GM19035 (cell line): Measurements from ENCODE around the gene STOX2.
"Not testable (repeated sequence)": the region's sequence is repeated elsewhere in the genome, so short reads cannot be mapped to it uniquely, and the experiment has no call there.

Source experiments
- ATAC-seq: cut with Tn5 transposase; IDR thresholded peaks from one replicate; pipeline ENCODE4 v1.9.1; 2021; ENCODE audit not compliant: unreplicated experiment

STOX2 gene

DNA sequence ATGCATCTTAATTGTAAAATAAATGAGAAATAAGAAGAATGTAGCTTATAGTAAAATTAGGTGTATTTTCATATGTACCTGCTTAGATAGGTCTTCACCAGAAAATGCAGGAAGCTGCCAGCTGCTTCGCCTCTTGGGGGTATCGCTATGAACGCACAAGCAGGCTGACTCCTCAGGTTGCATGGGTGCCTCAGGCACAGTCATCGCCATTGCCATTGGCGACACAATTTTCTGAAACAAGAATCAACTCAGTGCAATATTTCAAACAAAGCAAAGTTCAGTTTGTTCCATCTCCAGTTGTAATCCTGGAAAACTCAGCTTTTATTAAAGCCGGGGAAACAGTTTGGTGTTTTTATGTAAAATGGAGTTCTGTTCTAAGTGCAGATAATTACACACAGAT, 29.7 kb downstream of the STOX2 start:
- ATAC-seq, result no peak

DNA sequence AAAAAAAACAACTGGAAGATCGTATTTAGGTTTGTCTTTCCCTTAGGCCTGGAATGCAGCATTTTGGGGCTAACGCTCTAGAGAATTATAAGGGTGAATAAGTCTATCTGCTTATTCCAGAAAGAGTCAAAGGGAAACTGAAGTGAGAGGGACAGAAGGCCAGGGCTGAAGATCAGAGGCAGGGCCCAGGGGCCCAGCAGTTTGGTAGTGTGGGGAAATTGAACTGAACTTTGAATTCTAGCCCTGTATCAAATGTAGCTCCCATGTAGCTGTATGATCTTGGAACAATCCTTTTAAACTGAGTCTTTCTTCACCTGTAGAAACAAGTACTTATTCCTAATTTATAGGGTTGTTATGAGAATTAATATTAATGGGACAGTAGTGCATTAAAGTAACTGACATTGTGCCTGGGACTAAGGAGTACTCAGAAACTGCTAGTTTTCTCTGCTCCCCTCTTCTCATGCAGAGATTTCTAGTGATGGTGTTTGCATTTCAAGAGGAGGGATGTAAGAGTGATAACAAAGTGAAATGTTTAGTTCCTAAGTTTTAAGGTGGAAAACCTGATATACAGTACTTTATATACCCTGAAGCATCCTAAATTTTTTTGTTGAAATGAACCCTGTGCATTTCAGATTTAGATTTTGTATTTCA, 30.4 kb downstream of the STOX2 start:
- no peak for ATAC-seq

DNA sequence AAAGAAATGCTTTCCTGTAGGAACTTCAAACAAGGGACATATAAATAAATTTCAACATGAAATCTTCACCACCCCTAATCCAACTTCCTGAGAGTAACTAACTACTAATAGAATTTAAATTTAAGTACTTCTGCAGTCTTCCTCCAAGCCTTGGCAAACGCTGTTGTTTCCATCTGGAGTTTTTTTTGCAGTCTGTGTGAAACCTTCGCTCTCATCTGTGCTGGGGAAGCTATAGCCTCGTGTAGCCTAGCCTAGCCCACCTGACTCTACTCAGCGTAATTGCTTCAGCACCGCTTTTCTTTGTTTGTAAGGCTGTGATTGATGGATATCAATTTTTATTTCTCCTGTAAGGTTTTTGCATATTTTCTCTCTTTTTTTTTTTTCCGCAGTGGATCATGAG, 30.9 kb downstream of the STOX2 start:
- ATAC-seq, result no peak

DNA sequence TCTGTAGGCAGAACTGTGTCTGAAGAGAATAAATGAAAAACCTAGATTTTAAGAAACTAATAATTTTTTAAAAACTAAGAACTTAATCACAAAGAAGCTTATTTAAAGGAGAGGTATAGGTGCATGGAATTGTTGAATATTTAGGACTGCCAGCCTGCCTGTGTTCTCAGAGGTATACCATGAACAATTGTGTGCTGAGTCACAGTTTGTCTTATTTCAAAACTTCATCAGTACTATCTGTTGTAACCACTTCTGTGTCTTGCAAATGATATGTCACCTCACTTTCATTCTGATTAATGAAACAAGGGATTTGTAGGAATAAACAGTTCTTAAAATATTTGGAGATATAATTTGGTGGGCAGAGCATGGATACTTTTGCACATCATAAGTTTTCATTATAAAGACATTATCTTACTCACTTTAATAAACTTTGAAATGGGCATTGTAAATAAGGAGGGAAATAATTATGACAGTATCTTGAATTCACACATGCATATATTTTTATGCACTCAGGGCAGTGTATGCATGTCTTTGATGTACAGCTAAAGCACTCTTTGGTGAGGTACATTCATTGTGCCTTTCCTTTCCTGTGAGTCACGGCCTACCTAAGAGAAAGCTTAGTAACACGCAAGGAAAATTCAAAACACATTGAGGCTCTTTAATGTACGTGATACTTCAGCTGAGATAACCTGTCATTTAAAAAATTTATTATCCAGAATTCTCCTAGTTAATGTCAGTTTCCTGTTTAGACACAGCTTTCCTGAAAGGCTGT, 31.7 kb downstream of the STOX2 start:
- ATAC-seq, result no peak

DNA sequence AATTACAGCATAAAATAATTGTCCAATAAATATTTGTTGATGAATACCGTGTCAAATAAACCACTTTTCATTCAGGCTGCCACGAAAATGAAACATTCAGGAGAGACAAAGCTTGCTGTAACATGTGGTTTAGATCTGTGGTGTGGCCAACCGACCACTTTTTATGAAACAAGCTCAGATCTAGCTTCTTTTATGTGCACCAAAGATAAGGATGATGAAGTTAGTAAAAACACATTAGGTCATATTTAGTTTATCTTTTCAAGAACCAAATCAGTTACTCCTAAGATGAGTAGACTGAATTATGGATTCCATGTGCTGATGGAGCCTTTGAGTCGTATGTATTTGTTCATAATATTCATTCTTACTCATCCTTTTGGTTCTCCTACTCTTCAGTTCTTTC, 35.8 kb downstream of the STOX2 start:
- ATAC-seq, result no peak

DNA sequence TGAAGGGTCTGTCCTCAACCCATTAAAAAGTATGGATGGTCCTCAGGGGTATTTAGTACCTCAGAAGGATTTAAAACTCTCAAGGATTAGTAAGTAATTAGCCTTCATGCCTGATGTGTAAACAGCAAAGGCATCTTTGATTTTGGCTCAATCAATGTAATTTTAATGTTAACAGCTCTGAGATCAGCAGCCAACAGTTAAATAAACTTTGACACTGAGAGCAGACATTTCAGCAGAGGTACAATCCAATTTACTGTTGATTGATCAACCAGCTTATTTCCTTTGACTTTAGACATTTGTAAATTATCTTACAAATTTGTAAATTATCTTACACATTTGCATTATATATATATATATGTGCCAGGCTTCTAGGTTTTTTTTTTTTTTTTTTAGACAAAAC, 36.9 kb downstream of the STOX2 start:
- no peak for ATAC-seq

DNA sequence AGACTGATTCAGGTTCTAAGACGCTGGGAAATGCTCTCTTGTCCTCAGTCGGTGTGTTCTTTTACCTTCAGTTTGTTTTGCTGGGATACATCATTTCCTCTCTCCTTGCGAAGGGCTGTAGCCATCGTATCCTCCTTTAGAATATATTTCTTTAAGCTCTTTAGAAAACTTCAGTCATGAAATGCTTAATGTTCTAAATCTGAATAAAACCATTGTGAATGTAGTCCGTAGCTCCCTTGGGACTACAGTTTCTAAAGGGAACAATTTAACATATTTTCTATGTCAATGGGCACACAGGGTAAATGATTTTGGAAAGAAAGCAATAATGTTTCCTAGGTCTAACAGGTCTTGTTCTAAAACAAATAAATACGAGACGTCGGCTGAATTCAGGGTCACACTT, 40.6 kb downstream of the STOX2 start:
- ATAC-seq, result no peak

DNA sequence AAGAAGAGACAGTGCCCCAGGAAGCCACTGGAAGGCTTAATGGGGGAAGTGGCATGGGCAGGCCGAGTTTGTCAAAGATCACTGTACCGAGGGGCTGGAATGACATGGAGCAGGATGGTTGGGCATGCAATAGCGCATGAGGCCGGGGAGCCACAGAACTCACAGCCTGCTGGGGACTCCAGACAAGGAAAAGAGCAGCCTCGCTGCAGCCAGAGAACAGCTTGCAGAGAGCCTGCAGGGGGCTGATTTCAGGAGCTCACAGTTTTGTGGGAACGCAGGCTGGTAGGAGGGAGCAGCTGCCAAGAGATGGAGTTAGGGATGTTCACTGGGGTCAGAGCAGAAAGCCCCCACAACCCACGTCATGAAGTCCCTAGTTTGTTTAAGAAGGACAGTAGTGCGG, 45.4 kb downstream of the STOX2 start:
- no peak for ATAC-seq

DNA sequence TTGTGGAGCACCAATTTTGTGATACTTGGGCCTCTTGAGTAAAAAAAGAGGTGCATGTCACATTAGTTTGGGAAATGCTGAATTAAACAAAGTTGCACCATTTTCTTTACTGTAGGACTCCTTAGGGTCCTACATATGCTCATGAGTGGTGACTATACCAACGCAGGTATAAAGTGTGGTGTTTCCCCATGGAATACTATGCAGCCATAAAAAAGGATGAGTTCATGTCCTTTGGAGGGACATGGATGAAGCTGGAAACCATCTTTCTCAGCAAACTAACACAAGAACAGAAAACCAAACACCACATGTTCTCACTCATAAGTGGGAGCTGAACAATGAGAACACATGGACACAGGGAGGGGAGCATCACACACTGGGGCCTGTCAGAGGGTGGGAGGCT, 47.5 kb downstream of the STOX2 start:
- not testable (repeated sequence) for ATAC-seq

DNA sequence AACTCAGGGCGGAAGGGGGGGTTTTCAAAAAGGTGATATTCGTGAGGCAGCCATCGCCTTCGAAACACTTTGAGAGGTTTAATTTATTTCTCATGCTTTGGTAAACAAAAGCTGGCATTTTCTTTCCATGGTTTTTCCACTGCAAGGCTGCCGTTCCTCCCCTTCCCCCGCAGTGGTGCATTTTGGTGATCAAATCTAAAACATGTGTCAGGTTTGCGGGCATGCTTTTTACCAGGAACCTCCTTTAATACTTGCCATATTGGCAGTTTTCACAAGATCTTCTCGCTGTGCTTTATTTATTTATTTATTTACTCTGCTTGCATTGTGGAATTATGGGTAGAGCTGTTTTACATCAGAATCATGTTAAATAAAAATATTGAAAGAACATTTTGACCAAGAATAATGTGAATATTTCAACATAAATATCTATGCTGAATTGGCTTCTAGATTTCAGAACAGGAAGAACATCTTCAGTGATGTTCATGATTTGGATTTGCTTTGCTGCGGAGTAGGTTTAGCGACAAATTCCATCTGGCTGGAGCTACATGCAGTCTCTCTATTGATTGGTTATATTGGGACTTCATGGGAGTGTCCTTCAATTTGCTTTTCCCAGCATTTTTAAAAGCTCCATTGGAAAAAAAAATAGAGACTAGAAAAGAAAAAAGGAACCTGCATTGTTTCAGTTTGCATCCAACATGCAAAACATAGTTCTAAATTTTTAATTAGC, 54.4 kb downstream of the STOX2 start:
- ATAC-seq, result no peak

DNA sequence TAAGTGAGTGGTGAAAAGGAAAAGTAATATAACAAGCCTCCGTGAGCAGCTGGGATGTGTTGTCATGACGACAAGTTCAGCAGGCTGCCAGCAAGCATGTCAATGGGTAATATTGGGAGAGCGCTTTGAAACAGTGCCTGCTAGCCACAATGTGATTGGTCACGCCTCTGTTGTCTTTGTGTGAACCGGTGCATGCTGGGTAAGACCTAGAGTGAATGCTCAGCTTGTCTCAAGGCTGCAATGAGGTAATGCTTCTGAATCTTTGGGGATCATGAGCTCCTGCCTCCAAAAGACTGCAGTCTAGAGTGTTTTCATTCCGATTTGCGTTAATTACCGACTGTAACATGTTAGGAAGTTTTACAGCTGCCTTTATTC, 54.9 kb downstream of the STOX2 start:
- no peak for ATAC-seq

DNA sequence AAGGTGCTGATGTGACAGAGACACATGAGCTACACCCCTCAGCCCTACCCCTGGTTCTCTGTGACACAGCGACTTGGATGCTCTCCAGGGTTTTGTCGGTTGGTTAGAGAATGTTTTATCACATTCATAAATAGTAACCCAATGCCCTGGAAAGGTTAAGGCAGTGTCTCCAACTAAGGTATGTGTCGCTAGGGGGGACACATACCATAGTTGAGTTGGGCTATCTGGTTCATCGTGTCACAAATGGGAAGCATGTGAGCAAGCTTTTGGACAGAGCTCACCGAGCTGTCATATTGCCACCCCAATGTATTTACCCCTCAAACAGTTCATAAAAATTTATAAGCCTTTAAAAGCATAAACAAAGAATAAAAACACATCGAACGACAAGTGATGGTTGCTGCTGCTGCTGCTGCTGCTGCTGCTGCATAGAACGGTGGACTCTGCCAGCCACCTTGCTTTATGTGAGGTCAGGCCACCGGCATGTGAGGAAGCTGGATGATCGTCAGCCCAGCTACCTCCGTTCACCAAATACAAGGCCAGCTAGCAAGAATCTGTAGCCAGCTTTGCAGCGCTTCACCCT, 55.9 kb downstream of the STOX2 start:
- ATAC-seq, result no peak

DNA sequence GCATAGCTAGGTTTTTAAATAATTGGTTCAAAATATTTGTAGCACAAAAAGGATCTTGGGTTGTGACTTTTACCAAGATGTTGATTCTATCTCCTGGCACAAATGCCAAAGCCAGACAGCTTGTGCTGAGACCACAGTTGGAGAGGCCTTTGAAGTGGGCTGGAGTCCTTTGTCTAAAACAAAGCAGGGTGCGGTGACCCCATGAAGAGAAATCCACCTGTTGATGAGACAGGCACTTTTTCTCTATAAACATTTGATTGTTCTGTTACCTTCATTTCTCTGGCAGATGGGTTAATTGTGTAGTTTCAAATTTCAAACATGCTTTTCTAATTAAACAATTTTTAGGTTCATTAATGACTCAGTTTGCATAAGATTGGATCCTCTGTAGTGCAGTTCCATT, 56.7 kb downstream of the STOX2 start:
- no peak for ATAC-seq

DNA sequence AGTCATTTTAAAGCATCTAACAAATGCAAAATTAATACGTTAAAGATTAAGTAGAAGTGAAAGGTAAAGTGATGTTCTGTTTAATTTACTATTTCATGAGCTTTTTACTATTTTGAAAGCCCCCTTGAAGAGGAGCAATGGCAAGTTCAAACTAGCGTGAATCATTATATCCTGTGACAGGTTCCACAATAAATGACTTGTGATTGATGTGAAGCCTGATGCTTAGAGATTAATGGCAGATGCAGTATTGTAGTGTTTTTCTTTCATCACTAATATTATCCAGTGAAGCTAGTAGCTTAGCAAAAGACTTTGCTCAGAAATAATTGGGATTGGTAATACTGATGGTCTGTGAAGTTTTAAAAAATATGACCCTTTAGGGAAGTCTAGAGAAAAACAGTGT, 57.3 kb downstream of the STOX2 start:
- no peak for ATAC-seq

DNA sequence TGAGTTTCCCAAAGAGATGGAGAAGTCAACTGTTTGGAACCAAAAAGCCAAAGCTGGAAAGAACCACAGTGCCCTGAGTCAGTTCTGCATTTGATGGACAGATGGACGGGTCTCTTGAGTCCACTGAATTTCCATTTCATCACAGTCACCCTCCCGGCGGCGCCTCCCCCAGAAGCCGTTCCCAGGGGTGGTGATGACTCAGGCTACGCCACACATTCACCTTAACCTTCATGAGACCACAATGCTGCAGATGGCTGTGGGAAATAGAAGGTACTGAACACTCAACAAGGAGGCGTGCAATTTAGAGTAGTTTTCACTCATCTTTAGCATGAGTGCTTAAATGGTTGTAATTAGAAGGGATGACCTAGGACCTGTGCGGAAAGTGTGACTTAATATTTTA, 61.3 kb downstream of the STOX2 start:
- ATAC-seq, result no peak

DNA sequence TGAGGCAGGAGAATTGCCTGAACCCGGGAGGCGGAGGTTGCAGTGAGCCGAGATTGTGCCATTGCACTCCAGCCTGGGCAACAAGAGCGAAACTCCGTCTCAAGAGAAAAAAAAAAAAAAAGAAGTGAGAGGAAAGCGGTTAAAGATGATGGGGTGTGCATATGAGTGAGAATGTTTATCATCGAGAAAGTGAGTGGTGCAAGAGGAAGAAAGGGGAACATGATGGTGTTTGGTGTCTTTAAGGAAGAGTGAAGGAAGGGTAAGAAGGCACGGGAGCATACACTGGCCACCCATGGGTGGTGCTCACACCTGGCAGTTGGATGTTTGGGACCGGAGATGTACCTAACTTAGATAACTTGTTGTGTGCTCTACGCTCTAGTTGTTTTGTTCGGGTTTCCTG, 62.2 kb downstream of the STOX2 start:
- no peak for ATAC-seq

DNA sequence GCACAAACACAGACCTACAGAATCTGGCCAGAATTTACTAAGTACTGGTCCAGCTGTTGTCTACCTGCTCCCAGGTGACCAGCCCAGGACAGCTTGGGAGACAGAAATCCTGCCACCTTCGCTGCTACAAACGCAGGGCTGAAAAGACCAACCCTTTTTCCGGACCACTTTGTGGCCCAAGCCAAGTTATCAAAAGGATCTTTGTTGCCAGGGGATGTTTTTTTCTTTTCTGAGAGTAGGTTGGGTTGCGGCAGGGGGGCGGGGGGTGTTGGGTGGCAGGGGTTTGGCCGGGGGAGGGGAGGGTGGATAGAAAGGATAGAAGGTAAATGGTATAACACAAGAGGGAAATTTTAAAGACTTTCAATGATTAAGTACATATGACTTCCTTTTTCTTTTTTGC, 63.4 kb downstream of the STOX2 start:
- no peak for ATAC-seq

DNA sequence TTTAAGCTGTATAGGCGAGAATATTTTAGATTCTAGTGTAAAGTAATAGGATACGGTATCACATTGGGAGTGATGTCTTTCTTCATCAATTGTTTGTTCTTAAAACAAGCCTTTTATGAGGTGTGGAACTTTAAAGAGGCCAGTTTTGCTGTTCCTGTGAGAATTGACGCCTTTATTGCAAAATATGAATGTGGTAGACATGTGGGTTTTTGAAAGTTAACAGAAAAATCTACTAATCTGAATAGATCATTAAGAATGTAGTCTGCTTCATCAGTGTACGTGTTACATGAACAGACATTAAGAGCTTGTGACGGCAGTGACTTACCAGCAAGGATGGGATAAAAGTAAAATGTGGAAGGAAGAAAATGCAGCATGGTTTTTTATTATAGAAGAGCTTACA, 63.8 kb downstream of the STOX2 start:
- ATAC-seq, result no peak

DNA sequence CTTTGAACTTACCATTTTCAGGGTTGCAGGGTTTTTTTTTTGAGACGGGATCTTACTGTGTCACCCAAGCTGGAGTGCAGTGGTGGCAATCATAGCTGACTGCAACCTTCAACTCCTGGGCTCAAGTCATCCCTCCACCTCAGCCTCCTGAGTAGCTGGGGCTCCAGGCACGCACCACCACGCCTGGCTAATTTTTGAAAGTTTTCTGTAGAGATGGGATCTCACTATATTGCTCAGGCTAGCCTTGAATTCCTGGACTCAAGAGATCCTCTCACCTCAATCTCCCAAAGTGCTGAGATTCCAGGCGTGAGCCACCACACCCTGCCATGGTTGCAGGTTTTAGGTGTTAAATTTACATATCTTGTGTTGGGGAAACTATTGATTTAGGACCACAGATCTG, 64.5 kb downstream of the STOX2 start:
- ATAC-seq, result no peak

DNA sequence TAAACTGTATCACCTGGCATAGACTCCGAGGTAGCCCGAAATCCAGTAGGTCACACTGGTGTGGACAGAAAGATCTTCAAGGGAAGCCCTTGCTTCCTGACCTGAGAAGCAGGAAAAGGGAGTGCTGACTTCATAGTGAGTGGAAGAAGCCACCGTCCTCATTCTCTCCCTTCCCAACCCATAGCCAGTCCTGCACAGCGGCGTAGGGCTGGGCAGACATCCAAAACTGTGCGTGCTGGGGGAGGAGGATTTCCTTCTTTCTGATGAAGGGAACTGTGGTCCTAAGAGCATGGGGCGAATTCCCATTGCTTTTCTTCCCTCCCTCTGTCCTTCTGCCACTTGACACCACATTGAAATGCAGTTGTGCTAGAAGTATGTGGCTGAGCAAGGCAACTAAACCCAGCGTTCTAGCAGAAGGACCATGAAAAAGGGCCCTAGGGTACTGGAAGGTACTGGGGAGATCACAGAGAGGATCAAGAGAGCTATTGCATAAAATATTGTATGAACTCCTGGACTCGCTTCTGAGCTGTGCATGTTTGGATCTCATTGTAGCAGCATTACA, 66.9 kb downstream of the STOX2 start:
- ATAC-seq, result no peak

DNA sequence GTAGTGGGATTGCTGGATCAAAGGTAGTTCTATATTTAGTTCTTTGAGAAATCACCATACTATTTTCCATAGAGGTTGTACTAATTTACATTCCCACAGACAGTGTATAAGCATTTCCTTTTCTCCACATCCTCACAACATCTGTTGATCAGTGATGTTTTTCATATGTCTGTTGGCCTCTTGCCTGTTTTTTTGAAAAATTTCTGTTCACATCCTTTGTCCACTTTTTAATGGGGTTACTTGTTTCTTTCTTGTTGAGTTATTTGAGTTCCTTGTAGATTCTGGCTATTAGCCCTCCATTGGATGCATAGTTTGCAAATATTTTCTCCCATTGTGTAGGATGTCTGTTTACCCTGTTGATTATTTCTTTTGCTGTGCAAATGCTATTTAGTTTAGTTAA, 72.6 kb downstream of the STOX2 start:
- no peak for ATAC-seq

DNA sequence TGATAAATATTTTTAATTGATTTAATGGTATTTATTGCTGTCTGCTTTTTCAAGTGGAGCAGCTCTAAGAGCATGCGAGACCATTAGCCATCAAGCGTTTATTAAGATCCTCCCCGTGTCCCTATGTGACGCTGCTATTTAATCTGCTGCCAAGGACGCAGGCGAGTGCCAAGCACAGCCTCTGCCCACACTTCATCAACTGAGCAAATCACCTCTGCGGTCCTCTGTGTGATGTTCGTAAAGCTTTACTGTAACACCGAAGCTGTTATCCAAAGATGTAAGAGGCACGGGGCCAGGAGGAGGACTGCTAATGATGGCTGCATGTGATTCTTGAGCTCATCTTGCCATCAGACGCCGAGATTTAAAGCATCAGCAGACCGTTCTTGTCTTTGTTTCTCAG, 79.5 kb downstream of the STOX2 start:
- ATAC-seq, result no peak
